ENCODE data around the gene UNC5B. TPM values are rescaled to one million over a fixed set of nuclear protein-coding genes. Genes with fewer than 3 reads are reported as not detected.
A peak's percentile ranks its signal among the peaks of the same experiment; 100 is the strongest.

Gene UNC5B
- total RNA-seq, 1 donor from 2014 or later, result 7.1 TPM

DNA sequence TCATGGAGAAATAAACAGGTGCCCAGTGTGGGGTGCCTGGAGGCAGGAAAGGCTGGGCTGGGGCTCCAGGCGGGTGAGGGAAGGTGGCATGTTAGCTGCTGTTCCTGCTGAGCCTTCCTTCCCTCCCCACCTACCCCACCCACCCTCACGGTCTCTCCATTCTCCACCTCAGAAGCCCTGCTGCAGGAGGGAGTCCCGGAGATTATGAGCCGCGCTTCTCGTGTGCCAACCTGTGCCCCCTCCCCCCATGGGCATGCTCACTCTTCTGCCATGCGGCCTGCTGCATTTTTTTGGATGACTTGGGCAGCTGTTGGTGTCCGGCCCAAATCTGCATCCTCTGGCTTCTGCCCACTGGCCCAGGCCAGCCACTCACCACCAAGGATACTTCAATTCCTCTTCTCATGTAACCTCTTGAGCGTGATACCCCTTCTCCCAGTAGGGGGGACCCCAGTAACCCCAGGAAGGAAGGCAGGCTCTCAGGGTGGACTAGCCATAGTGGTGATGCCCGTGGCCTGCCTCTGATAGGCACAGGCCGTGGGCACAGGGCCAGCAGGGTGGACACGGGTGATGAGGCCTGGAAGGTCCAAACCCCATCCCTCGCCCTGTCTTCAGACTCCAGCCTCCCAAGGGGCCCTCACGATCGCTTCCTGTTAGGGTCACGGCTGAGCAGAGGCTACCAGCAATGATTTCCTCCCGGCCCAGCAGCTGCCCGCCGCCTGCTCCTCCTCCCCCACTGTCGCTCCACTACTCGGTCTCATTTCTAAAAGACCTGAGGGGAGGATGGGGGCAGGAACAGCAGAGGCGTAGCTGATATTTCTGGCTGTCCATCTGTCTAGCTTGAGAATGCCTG is 27.8 kb downstream of the UNC5B start:
- no peak for DNase-seq

DNA sequence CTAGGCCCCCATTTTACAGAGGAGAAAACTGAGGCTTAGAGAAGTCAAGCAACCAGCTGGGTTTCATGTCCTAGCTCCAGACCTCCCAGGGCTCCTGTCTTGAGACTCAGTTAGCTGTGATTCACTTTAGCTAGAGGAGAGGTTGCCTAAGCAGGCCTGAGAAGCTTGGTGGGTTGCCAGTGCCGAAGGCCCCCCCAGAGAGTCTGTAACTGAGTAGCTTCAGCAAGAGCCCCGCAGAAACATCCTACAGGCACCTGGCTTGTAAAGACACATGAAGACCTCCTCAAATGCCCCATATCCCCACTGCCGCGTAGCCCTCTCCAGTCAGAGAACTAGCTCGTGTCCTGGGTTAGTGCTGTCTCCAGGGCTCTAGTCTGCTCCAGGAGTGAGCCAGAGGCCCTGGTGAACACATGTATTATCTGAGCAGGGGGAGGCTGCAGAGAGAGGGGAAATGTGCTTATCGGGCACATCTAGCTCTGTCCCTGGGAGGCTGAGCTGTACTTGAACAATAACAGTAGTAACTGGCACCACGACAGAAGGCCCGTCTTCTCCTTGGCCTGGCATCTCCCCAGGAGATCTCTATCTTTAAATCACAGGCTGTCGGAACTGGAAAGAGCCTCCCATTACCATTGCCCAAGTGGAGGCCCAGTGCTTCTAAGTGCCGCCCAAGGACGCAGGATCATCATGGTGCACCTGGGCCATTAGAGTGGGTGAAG is 28.9 kb downstream of the UNC5B start:
- DNase-seq, result no peak

DNA sequence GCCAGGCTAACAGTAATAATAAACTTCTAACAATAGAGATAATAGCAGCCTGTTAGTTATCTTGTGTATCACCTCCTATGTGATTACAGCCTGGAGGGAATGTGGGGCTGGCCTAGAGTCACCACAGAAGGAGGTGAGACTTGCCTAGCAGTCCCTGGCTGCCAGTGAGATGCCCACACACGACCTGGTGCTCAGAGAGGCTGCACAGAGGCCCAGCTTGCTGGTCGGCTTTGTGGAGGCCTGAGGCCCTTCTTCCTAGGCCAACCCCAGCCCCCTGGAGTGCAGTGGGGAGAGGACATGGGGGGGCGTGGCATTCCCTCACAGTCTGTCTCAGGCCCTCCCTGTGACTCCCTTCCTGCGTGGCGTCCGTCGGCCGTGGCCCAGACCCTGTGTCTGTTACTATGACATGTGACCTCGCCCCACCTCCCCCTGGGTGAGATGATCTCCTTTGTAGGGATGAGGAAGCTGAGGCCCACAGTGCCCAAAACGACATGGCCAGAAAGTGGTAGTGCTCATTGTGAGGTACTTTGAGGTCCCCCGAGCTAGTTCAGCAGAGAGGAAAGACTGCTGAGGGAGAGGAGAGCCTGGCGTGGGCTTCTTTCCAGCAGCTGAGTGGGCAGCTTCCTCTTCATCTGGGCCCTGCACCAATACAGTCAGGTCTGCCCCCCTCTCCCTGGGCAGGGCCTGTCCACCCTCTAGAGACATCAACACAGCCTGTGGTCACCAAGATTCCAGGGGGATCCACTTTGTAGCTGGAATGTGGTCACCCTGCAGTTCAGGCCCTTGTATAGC is 29.7 kb downstream of the UNC5B start:
- no peak for DNase-seq

DNA sequence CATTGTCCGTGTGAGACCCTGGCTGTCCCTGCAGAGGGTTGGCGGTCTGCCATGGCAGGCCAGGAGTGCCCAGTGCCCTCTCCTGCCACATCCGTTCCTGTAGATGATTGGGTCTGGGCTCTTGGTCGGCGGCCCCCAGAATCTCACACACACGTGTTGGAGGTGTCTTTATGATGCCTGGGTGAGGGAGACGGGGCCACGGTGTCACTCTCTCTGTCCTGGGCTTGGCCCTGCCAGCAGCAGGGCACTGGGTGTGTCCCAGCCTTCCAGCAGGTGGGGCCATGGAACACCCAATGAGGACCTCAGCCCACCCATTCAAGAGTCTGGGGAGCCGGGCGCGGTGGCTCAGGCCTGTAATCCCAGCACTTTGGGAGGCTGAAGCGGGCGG is 30.2 kb downstream of the UNC5B start:
- no peak for DNase-seq

DNA sequence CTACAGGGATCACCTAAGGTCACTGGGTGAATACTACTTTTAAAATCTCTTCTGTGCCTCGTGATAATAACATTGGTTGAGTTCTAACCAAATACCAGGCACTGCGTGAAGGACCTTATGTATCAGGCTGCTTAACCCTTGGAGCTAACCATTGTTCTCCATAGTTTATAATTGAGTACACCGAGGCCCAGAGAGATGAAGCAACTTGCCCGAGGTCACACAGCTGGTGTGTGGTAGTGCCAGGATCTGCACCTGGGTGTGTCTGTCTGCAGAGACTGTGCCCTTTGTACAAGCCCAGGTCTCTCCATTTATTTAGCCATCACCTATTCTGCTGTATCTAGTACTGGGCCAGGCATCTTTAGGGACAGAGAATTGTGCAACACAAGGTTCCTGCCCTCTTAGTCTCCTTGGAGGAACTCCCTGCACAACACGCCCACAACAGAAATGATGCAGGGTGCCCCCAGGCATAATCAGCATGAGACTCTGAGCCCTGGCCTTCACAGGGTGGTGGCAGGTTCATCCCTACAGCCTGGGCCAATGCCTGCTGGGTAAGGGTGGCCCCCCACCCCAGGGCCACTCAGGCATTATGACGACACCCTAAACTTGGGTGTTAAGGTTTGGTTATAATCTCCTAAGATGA is 31.5 kb downstream of the UNC5B start:
- DNase-seq, result no peak

- DNase-seq, result peak; percentile 94
These were observed 32.4 kb downstream of the UNC5B start for GRCh38 chr10:71244431-71245419.

DNA sequence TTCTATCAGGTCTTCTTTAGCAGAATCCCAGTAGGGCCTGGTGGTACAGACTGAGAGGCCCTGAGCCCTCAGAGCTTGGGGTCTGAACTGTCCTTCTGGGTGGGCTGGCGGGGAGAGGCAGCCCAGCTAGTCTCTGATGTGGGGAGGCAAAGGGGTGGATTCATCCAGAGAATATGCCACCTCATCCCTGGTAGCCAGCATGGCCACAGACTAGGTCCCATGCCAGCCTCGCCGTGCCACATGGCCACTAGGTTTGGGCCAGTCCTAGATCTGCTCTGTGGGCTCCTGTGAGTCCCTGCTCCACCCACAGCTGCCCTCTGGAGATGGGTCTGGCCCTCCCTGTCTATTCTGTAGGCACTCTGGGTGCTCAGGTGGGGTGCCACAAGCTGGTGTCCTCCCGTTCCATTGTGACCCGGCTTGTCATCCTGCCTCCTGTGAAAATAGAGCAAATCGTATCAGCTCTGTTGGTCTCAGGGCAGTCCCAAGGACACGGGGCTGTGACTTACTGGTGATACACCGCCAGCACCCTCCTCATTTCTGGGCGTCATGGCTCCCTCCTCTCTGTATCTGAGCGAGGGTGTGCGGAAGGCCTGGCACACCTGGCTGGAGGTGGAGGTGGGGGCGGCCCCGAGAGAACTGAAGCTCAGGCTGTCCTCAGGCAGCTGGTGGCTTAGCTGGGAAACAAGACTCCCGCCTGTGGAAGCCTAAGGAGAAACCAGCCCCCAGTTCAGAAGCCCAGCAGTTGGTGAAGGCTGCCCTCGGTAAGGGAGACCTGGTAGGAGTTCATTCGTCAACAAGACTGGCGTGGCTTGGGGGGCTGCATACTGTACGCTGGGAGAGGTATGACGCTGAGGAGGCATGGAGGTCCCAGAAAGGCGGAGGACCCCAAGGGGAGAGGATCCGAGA is 33.3 kb downstream of the UNC5B start:
- DNase-seq, result no peak

GRCh38 chr10:71246591-71247413 is 34.4 kb downstream of the UNC5B start:
- no peak for DNase-seq

DNA sequence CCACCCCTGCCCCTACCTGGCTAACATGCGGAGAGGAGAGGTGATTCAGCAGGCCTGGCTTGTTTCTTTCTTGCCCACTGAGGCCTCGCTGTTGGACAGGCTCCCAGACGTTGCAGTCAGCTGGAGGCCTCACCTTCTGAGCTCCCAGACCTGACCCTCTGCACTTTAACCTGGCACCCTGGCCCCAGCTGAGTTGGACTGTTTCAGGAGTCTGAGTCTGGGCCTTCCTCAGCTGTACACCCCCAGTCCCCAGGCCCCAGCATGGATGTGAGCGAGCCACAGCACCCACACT is 35.0 kb downstream of the UNC5B start:
- DNase-seq, result no peak

GRCh38 chr10:71247804-71248203 is 35.4 kb downstream of the UNC5B start:
- DNase-seq, result no peak

- DNase-seq, result no peak
These were observed 35.8 kb downstream of the UNC5B start for GRCh38 chr10:71248210-71248609.

DNA sequence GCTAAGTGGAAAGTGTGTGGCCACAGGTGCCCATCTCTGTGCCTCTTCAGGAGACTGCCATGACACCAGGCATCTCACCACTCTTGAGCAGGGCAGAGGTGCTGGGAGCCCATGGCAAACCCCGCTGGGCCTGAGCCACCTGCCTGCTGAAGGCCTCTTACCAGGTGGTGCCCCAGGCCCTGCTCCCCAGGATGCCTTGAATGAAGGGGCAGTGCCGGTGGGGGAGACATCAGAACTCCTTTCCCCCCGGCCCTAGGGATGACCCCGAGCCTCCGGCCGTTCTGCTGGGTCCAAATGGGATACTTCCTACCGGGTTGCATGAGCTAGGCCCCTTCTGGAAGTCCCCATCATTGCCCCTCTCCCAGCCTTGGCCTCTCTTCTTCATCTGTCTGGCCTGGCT is 37.6 kb downstream of the UNC5B start:
- no peak for DNase-seq

GRCh38 chr10:71250405-71250804 is 38.0 kb downstream of the UNC5B start:
- DNase-seq, result no peak

GRCh38 chr10:71250842-71251241 is 38.5 kb downstream of the UNC5B start:
- no peak for DNase-seq

DNA sequence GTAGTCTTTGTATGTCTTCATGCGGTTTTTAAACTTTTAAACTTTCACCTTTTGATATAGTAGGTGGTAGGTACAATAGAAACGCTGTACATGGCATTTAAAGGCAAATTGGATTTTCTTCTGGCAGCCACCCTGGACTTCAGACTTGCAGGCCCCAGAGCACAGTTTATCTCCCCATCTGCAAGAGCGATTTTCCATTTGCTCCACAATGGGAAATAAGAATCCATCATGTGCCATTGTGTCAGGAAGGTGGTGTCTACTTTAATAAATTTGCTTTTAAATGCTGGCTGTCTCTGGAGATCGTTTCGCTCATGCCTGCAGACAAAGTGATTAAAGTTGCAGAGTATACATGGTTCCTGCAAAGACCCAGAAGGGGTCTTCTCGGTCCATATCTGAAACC is 38.9 kb downstream of the UNC5B start:
- DNase-seq, result no peak

- no peak for DNase-seq
These were observed 39.9 kb downstream of the UNC5B start for GRCh38 chr10:71252220-71252619.

- DNase-seq, result no peak
These were observed 41.8 kb downstream of the UNC5B start for GRCh38 chr10:71253981-71254818.

DNA sequence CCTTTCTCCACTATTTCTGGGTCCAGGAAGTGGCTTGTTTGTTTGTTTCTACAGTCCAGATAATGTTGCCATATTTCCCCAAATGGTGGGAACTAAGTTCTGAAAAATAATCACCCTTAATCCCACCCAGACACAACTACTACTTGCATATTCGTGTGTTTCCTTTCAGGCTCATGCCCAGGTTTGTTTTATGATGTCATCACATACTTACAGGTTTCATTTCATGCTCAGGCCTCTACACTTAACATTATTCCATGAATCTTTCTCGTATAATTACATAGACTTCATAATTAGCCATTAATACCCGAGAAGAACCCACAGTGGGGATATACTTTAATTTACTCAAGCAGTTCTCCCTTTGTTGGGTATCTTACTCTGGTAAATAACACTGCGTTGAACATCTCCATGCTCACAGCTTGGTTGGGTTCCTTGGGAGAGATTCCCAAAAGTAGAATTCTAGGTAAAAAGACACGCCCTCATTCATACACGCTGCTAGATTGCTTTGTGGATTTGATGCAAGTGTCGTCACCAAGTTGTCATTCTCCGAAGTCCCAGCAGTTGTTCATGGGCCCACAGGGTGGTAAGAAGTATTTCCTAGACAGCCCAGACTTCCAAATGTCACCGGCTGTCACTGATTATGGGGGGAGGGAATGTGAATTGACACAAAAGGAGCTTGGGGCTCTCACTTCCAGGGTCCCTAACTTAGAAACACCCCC is 42.6 kb downstream of the UNC5B start:
- peak; percentile 62 for DNase-seq

Measured in tongue (tissue), 2 donors.